ENCODE data around the gene ATF7.

ATF7 gene

DNA sequence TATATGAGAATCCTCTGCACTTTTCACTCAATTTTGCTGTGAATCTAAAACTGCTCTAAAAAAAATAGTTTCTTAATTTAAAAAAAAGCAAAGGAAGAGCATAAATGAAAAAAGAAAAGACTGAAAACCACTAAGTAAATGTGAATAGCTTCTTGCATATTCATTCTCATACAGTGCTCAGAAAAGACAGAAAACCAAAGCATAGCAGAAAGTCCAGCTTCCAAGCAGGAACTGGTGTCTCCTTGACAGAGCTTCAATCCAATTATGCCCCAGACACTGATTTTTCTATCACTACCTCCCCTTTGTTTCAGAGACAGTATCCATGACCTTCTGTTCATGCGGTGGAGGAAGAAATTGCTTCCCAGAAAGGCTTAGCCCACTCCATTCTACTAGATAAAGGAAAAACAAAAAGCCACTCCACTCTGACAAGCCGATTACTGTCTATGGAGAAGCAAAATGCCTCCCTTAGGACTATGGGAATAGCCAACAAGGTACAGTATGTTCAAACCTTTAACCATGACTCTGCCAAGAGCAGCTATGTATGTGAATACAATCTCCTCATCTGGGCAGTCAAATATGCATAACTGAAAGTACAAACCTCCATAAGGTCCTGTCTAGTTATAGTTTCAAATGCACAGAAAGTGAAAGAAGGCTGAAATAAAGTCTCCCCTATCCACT, 40.6 kb downstream of the ATF7 start:
- H3K4me3 ChIP-seq (ENCODE audit: low read length), result no peak overlapping the region
- DNase-seq (ENCODE audit: low read depth), result no peak
- no peak for TF ChIP-seq CTCF (conservative IDR thresholded peaks at IDR 0.05; ENCODE audit: low read depth, low read length)

DNA sequence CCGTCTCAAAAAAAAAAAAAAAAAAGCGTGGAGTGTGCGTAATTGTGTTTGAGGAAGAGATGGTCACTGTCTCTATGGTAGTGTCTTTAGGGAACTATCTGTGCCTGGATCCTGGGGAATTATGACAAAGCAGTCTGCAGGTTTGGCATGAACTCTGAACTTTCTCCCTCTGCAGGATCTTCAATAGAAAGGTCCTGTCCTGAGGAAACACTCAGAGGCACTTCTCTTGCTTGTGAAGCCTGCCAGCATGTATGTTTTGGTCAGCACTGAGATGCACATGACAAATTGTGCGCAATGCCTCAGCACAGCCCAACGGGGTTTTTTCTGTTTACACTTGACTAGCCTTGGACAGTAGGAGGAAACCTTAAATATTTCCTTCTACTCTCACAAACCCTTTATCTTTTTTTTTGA, 46.6 kb downstream of the ATF7 start:
- DNase-seq (ENCODE audit: low read depth), result no peak
- no peak overlapping the region for H3K4me3 ChIP-seq (ENCODE audit: low read length)
- no peak for TF ChIP-seq CTCF (conservative IDR thresholded peaks at IDR 0.05; ENCODE audit: low read depth, low read length)

DNA sequence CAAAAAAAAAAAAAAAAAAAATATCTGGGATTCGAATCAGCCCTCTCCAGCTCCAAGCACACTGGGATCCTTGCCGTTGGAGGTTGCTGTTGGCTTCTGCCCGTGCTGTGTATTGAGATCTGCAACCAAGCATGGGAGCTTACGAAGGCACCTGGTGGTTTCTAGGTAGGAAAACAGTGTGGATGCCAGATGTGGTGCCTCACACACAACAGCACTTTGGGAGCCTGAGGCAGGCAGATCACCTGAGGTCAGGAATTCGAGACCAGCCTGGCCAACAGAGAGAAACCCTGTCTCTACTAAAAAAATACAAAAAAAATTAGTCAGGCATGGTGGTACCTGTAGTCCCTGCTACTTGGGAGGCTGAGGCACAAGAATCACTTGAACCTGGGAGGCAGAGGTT, 47.4 kb downstream of the ATF7 start:
- TF ChIP-seq CTCF (conservative IDR thresholded peaks at IDR 0.05; ENCODE audit: low read depth, low read length), result no peak
- DNase-seq (ENCODE audit: low read depth), result no peak
- H3K4me3 ChIP-seq (ENCODE audit: low read length), result no peak overlapping the region

GRCh38 chr12:53577941-53578352, 48.2 kb downstream of the ATF7 start:
- TF ChIP-seq CTCF (conservative IDR thresholded peaks at IDR 0.05; ENCODE audit: low read depth, low read length), result no peak

DNA sequence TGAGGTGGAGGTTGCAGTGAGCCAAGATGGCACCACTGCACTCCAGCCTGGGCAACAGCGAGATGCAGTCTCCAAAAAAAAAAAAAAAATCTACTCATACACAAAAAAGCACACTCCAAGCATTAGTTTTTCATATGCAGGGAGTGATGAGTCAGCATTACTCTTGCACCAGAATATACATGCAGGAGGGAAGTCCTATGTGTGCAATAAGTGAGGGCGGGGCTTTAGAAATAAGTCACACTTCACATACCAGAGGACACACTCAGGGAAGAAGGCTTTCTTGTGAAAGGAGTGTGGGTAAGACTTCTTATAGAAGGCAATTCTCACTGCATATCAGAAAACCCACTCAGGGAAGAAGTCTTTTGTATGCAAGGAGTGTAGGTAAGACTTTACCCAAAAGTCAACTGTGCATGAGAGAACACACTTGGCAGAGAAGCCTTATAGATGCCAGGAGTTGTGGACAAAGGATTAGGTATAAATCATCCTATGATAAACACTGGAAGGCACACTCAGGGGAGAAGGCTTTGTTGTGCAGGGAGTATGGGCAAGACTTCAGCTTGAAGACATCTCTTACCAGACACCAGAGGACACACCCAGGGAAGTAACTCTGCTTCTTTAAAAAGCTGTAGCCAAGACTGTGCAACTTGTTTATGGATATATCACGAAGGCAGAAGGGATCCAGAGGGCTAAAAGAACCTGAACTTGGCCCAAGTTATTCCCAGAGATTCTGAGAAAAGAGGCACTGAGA, 50.5 kb downstream of the ATF7 start:
- DNase-seq (ENCODE audit: low read depth), result no peak
- no peak for TF ChIP-seq CTCF (conservative IDR thresholded peaks at IDR 0.05; ENCODE audit: low read depth, low read length)
- H3K4me3 ChIP-seq (ENCODE audit: low read length), result no peak overlapping the region

More at GRCh38 chr12:53577941-53578352, 48.2 kb downstream of the ATF7 start:
- H3K4me3 ChIP-seq (ENCODE audit: low read length), result no peak overlapping the region
- no peak for DNase-seq (ENCODE audit: low read depth)

DNA sequence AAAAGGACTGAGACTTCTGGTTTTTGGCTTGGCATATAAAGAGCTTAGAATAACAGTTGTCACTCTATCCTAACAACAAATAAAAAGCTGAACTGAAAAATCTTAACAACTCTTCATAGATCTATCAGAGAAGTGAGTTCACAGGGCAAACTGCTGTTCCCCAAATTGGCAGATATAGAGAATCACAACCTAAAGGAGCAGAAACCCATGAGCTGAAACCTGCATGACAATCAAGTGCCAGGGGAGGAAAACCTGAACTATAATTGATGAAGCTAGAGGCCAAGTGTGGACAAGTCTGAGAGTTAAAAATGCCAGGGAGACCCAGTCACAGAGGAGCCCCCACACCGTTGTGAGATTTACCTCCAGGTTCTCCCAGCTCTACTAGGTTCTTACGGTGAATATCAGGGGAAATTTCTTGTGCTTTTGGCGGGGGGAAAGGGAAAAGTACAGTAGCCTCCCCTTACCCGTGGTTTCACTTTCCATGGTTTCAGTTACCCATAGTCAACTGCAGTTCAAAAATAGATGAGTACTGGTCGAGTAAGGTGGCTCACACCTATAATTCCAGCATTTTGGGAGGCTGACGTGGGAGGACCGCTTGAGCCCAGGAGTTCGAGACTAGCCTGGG, 53.9 kb downstream of the ATF7 start:
- H3K4me3 ChIP-seq (ENCODE audit: low read length), result no peak overlapping the region
- no peak for DNase-seq (ENCODE audit: low read depth)
- TF ChIP-seq CTCF (conservative IDR thresholded peaks at IDR 0.05; ENCODE audit: low read depth, low read length), result no peak

Data from retinal pigment epithelial cell (primary cell).